H1 (cell line): ENCODE measurements around the gene GTSE1. TPM values are rescaled to one million over a fixed set of nuclear protein-coding genes. Genes with fewer than 3 reads are reported as not detected.

Source experiments
- ATF2 ChIP-seq: IDR thresholded peaks from 2 replicates; pipeline ENCODE4 v1.6.1; 2012; ENCODE audit warnings: low read length, inconsistent platforms
- BCL11A ChIP-seq, 2 experiments: IDR thresholded peaks; one replicate each; pipeline ENCODE4 v1.6.1; 2011; ENCODE audit warnings: low read depth in 2 of 2, low read length in 2 of 2, mild to moderate bottlenecking in 2 of 2
- CHD2 ChIP-seq: IDR thresholded peaks from 2 replicates; pipeline ENCODE4 v1.6.1; 2012; ENCODE audit warnings: low read length, improper control_type of control experiment
- CHD7 ChIP-seq: fragments of 300-600 bp; sonication (generic); IDR thresholded peaks from 2 replicates; pipeline ENCODE4 v1.7.1; 2012; ENCODE audit warnings: low read length, moderate library complexity, mild to moderate bottlenecking, inconsistent platforms; ENCODE audit not compliant: insufficient replicate concordance
- MAX ChIP-seq: IDR thresholded peaks from 2 replicates; pipeline ENCODE4 v1.6.1; 2012; ENCODE audit warnings: inconsistent platforms
- POU5F1 ChIP-seq: IDR thresholded peaks from 2 replicates; pipeline ENCODE4 v1.6.1; 2011; ENCODE audit warnings: low read depth, mild to moderate bottlenecking, low read length, moderate library complexity
- SAP30 ChIP-seq: fragments of 300-600 bp; sonication (generic); IDR thresholded peaks from 2 replicates; pipeline ENCODE4 v1.7.1; 2012; ENCODE audit warnings: low read length, moderate library complexity, mild to moderate bottlenecking, inconsistent platforms; ENCODE audit not compliant: insufficient read depth, insufficient replicate concordance
- SIX5 ChIP-seq: IDR thresholded peaks from 2 replicates; pipeline ENCODE4 v1.6.1; 2011; ENCODE audit warnings: mild to moderate bottlenecking, low read depth, low read length
- polyA plus RNA-seq, 7 experiments: library from polyadenylated mRNA; depleted of rRNA in 3 of 7; stranded (reverse) in 5 of 7; unstranded in 2 of 7; fragments of >200 nt in 5 of 7; fragments of 200-250 nt in 2 of 7; gene quantifications; 1 replicate in 5 of 7; 2 replicates in 1 of 7; 4 replicates in 1 of 7; pipeline versions ENCODE4 v1.2.1 to v1.2.3, GENCODE V29; 2011 to 2013; ENCODE audit warnings: missing spikeins in 2 of 7, mixed read lengths in 2 of 7
- total RNA-seq: library from RNA; stranded (reverse); fragmentation: NEBNext Ultra II Directional; extraction: Animal tissue kit (Norgen Biotek cat#: 25700); gene quantifications from 2 replicates; pipeline ENCODE4 v1.2.1, GENCODE V29; 2021

The GTSE1 gene
- total and polyA plus RNA-seq, 2 of the 8 experiments (the other 6 are each of a cell fraction or from before 2014, with no cell fraction given), result 17.5 to 38.6 TPM

GRCh38 chr22:46267431-46268279 is 29.0 kb upstream of the GTSE1 start, which contains the start of gene TTC38 (continued):
- TF ChIP-seq ATF2, result no peak
- TF ChIP-seq BCL11A (IDR thresholded peaks at IDR 0.05; ENCODE audit: low read depth in 2 of 2, low read length in 2 of 2), result no peak
- TF ChIP-seq CHD7, result no peak
- no peak for TF ChIP-seq SIX5
- no peak for TF ChIP-seq CHD2
- TF ChIP-seq SAP30, result no peak
- no peak for TF ChIP-seq POU5F1
- no peak for TF ChIP-seq MAX
